ENCODE data around the gene SLU7.

The SLU7 gene

GRCh38 chr5:160418561-160419457 lies at the start of gene SLU7:
SLU7 (minus strand) TSS chr5:160419081; CDS start chr5:160415294, 3,787 bp downstream.
- DNase-seq = peak; percentile 95

- no peak for DNase-seq
These were observed 49.6 kb upstream of the SLU7 start for GRCh38 chr5:160468363-160468975.

GRCh38 chr5:160467555-160468362 lies 48.9 kb upstream of the SLU7 start:
- peak; percentile 85 for DNase-seq

- DNase-seq = no peak
These were observed 48.1 kb upstream of the SLU7 start for GRCh38 chr5:160466889-160467554.

DNA sequence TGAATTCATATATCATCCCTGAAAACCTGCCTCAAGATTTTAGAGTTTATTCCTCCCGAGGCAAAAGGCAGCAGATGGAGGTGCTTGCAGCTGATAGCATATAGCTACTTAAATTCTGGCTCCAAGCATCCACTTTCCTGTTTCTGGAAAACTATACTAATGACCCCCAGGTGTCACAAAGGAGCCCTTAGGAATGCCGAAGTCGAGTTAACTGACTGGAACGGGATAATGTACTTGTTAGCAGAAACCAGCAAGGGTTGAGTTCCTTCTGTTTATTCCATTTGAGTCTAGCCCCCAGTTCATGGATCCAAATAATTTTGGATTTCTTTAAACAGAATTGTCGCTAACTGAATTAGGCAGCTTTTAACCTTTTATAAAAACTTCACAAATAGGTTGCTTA lies 47.2 kb upstream of the SLU7 start:
- DNase-seq = no peak

- no peak for DNase-seq
These were observed 45.6 kb upstream of the SLU7 start for GRCh38 chr5:160464466-160464797.

GRCh38 chr5:160463740-160464465 lies 45.0 kb upstream of the SLU7 start:
- DNase-seq = no peak

DNA sequence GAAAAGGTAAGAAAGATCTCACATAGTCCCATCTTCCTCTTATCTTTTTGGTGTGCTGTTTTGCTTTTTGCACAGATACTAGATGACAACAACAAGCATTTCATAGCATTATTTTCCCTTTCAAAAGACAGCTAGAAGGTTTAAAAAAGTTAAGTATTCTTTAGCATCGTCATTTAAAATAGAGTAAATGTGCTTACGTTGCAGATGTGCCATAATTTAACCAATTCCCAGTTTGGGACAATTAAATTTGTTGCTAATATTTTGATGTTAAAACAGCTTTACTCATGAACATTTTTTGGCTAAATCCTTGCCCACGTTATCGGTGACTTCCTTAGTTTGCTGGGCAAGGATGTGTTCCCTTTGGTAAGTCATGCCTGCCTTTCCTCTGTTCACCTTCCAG lies 44.3 kb upstream of the SLU7 start:
- DNase-seq = no peak

GRCh38 chr5:160462167-160462566 lies 43.3 kb upstream of the SLU7 start:
- no peak for DNase-seq

- no peak for DNase-seq
These were observed 42.5 kb upstream of the SLU7 start for GRCh38 chr5:160461378-160461777.

DNA sequence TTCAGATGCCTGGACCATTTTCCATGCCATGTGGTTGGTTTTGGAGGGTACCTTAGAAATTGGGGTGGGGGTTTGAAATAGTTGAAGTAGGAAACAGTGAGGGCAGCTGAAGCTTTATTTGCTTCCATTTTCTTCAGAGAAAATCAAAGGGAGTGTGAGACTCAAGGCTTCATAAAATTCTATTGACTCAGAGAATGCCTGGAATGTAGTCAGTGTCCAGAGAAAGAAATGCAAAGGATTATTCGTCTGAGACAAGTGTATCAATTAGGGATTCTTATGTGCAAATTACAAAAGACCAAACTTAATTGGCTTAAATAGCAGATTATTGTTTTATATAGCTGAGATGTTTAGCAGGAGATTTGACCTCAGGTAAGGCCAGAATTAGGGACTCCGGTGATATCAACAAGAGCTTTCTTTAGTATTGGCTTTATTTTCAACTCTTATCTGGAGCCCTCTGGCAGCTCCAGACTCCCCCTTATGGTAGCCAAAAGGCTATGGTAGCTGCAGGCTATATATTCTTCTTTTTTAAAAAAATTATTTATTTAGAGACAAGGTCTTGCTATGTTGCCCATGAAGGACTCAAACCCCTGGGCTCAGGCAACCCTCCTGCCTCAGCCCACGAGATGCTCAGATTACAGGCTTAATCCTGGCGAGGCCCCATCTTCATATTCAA lies 41.6 kb upstream of the SLU7 start:
- no peak for DNase-seq

DNA sequence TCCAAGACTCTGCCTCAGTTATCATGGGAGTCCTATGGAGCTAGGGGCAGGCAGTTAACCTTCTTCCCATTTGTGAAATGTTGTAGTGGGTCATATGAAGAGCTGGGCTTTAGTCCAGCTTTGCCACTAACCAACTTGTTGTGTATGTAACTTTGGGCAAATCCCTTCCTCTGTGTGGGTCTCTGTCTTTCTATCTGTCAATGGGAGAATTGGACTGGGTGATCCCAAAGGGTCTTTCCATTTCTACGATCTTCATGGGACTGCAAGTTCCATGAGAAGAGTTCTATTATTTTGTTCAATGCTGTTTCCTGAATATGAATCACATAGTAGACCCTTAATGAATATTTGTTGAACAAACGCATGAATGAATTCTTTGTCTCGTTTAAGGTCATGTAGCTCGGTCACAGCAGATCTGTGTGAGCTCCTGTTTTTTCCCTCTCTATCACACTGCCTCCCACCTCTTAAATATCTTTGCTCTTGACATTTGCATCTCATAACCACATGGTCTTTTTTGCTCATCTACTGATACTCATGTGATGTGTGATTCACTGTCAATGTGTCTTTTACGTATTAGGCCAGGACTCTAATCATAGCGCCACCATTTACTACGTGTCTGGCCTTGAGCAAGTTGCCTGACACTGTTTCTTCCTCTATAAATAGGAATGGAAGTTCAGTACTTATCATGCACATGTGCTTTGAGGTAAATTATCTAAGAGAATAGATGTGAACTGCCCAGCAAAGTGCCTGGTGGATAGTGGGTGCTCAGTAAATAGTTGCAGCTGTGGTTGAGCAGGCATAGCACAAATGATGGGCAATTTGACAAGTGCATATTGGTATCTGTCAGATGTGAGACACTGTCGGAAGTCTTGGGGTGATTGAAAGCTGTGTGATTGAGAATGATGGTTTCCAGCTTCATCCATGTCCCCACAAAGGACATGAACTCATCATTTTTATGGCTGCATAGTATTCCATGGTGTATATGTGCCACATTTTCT lies 40.2 kb upstream of the SLU7 start:
- DNase-seq = no peak

- no peak for DNase-seq
These were observed 38.4 kb upstream of the SLU7 start for GRCh38 chr5:160457252-160457651.

DNA sequence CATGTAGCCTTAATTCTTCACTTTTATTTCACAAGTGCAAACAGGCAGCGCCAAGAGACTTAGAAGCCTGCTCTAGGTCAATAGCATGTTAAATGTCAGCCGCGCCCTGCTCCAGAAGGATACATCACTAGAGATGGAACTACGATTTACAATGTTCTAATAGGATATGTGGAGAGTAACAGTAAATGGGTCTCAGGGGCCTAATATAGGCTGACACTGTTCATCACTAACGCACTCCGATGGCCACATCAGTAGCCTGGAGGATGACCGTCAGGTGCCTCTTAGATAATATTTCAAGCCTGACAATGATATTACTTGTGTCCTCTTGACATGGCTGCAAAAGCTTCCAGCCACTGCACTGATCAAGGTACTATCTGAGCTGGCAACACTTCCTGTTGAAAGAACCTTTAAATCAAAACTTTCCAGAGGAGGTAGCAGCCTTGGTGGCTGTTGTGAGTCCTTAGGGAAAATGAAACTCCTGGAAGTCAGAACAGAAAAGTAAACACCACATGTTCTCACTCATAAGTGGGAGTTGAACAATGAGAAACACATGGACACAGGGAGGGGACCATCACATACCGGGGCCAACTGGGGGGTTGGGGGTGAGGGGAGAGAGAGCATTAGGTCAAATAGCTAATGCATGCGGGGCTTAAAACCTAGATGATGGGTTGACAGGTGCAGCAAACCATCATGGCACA lies 37.7 kb upstream of the SLU7 start:
- no peak for DNase-seq

DNA sequence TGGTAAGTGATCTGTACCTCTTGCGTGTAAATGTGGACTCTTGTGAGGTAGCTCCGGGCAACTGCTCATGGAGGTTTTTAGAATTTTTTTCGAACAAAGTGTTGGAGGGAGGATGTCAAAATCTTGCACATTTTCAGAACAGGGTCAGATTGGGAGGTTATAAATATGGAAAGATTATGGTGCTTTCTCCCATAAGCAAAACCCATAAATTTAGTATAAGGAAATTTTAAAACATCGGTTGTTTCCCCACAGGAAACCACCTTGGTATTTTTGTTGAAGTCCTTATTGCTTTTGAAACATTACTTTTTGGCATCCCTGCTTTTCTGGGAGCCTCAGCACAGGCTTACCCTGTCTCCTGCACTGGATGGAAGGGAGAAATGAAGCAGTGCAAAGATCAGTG lies 36.7 kb upstream of the SLU7 start:
- DNase-seq = no peak

GRCh38 chr5:160453751-160454150 lies 34.9 kb upstream of the SLU7 start:
- DNase-seq = no peak

DNA sequence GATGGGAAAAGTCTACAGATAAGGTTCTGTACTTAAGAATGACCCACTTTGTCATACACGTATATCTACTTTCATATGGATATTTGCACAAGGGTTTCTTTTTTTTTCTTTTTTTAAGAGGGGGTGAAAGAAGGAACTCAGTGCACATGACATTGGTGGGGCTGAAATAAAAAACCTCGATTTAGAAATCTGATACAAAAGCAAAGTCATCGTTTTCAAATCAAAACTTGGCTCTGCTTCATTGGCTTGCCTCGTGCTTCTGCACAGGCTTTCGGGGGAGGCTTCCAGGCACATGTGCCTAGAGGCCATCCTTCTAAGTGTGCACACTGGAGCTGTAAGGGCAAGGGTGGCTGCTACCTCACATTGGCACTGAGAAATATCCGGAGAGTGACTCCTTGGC lies 33.9 kb upstream of the SLU7 start:
- DNase-seq = no peak

DNA sequence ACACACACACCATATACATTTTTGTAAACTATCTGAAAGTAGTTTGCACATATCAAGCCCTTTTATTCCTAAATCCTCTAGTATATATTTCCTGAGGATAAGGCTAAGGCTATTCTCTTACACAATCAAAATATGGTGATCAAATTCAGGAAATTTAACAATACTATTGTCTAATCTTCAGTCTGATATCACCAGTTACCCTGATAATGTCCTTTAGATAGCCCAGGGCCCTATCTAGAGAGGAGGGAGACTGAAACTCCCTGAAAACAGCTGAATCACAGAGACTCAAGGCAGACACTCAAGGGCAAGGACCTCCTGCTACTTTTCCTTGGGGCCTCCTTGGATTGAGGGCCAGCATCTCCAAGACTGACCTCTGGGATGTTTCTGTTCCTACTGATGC lies 33.2 kb upstream of the SLU7 start:
- no peak for DNase-seq

- no peak for DNase-seq
These were observed 32.4 kb upstream of the SLU7 start for GRCh38 chr5:160451281-160451680.

Data from CD4-positive, alpha-beta T cell treated with Interleukin-4 for 1 hour (primary cell).